ENCODE results near the gene TSPYL1. TPM values are rescaled to one million over a fixed set of nuclear protein-coding genes. Genes with fewer than 3 reads are reported as not detected.

TSPYL1 gene
- total and polyA plus RNA-seq, 2 of the 8 experiments (the other 6 are each of a cell fraction or from before 2014, with no cell fraction given): 33.2 to 79.1 TPM

DNA sequence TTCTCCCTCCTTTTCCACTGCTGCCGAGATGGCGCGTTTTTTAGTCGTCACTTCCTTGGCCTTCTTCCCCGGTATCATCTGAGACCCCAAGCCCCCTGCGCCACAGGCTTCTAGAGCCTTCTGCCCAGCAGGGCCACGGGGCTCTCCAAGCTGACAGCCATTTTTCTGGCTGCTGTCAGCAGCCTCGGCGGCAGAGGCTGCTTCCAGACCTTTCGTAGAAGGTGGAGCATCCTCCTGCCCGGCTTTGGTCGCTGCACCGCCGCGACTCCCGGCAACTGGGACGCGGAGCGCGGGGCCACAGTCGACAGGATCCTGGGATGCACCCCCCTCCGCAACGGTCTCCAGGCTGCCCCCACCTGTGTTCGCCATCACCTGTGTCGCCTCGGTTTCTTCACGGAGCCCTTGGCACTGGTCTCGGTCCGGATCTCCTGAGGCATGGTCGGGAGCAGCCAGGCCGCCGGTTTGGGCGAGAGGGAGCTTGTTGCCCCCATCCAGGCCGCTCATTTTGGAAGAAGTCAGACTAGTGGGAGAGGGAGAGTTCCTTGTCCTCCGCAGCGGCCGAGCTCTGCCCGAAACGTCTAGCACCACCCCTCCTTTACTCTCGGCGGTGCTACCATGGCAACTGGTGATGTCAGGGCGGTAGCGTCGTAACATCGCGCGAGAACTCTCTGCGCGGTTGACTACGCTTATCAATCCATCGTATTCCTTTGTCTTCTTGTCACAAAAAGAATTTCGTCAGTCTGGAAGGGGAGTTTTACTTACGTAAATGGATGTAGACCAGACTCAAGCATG, 26.0 kb downstream of the TSPYL1 start, which contains the start of gene TSPYL4:
Gene TSPYL4, minus strand, starts transcription at position 571 of the 792 bp plus-strand sequence. Its CDS starts 67 bp downstream, at position 504.
- H3K18ac ChIP-seq (ENCODE audit: extremely low read depth, low read length): peak within 1 kb of the TSS; percentile 55
- peak within 1 kb of the TSS; percentile 74 for H3K27ac ChIP-seq (ENCODE audit: low read depth, low read length)
- peak within 1 kb of the TSS; percentile 60; the same call in 1 of the 2 replicates for H2BK5ac ChIP-seq (ENCODE audit: low read depth, low read length)
- H2BK15ac ChIP-seq (ENCODE audit: low read length): no peak within 1 kb of the TSS; the same call in 1 of the 2 replicates
- H3K14ac ChIP-seq (ENCODE audit: insufficient read length): no peak within 1 kb of the TSS
- H3K23ac ChIP-seq (ENCODE audit: insufficient read length): no peak within 1 kb of the TSS
- ChIA-PET CTCF (ENCODE audit: partially characterized antibody) (interaction anchor here (0.6 to 2.1 kb wide), 8 partner anchors 13 to 359 kb away, joined by 3 to 12 read pairs (median 5); no protein-coding TSS in a partner anchor), POLR2A (ENCODE audit: partially characterized antibody) (interaction anchor here (0.6 to 5.7 kb wide), 16 partner anchors 8 to 429 kb away, joined by 3 to 47 read pairs (median 3); partner anchors contain the start of genes RSPH4A and TSPYL1)
- H3K56ac ChIP-seq (replicated peaks; ENCODE audit: insufficient read length, low read depth, low read length): no peak within 1 kb of the TSS
- H3K79me1 ChIP-seq (ENCODE audit: low read depth, low read length): peaks cover 14% of the 10 kb centered on the region; the same call in 1 of the 2 replicates
- H3K27me3 ChIP-seq (replicated peaks in 1 of 4; ENCODE audit: control insufficient read depth in 3 of 4, extremely low read depth in 1 of 4, insufficient read depth in 3 of 4, low read length in 3 of 4): no peaks in the 10 kb centered on the region
- peak within 1 kb of the TSS; percentile 35; the same call in 1 of the 2 replicates for H2BK12ac ChIP-seq (ENCODE audit: low read depth, low read length)
- H2BK120ac ChIP-seq (replicated peaks; ENCODE audit: low read depth, low read length): no peak within 1 kb of the TSS
- H4K8ac ChIP-seq (ENCODE audit: extremely low read depth, insufficient read depth, low read length): peak within 1 kb of the TSS; percentile 94
- DNase-seq (ENCODE audit: low read depth in 1 of 2, low spot score in 2 of 2) (peak; percentile 71 to 92), FAIRE-seq (peak; percentile 89)
- peaks cover 0 to 3% (median 0%) of the 10 kb centered on the region in 4 experiments; a peak in 1 of 8 replicates for H3K36me3 ChIP-seq (ENCODE audit: control insufficient read depth in 2 of 4, insufficient read depth in 4 of 4, low read length in 3 of 4)
- no peaks in the 10 kb centered on the region for H3K9me3 ChIP-seq (ENCODE audit: insufficient read depth in 2 of 2, low read depth in 1 of 2, low read length in 1 of 2)
- H2AK5ac ChIP-seq (ENCODE audit: low read depth, low read length): no peak within 1 kb of the TSS
- peaks cover 7 to 21% (median 18%) of the 10 kb centered on the region in 4 experiments for H3K4me1 ChIP-seq (replicated peaks in 1 of 4; ENCODE audit: control insufficient read depth in 3 of 4, insufficient read depth in 4 of 4, low read length in 3 of 4)
- peak within 1 kb of the TSS; percentile 81 to 95 (median 88) for H3K4me3 ChIP-seq (ENCODE audit: extremely low read depth in 1 of 4, insufficient read depth in 2 of 4, low read depth in 3 of 4, low read length in 4 of 4)
- H3K9ac ChIP-seq (replicated peaks in 1 of 4; ENCODE audit: extremely low read depth in 1 of 4, low read depth in 3 of 4, low read length in 3 of 4): peak within 1 kb of the TSS; percentile 86 to 95 (median 90)
- 3% methylated on average over 53 of the region's 53 CpGs; no CpG with 5 or more reads in 1 of the 2 experiments for WGBS, 2 experiments (ENCODE audit: extremely low coverage in 1 of 2, insufficient coverage in 1 of 2, insufficient read length in 1 of 2, insufficient replicate concordance in 2 of 2, low coverage in 1 of 2, low lambda C conversion rate in 2 of 2, missing lambda C conversion rate in 1 of 2)
- H3K23me2 ChIP-seq (ENCODE audit: low read depth, low read length): peaks cover 9% of the 10 kb centered on the region; the same call in 1 of the 2 replicates
- peak within 1 kb of the TSS; percentile 81 to 91 for H3K4me2 ChIP-seq (ENCODE audit: insufficient read depth in 1 of 2, low read depth in 2 of 2, low read length in 2 of 2)
- peaks cover 0 to 47% of the 10 kb centered on the region in 2 experiments; a peak in 2 of 4 replicates for H3K79me2 ChIP-seq (ENCODE audit: control insufficient read depth in 1 of 2, insufficient read depth in 2 of 2, low read length in 2 of 2)
- H4K5ac ChIP-seq (ENCODE audit: insufficient read length, low read depth, low read length): peak within 1 kb of the TSS; percentile 31
- H4K20me1 ChIP-seq (replicated peaks in 1 of 2; ENCODE audit: control insufficient read depth in 1 of 2, insufficient read depth in 2 of 2, low read length in 2 of 2): no peaks in the 10 kb centered on the region
- H4K91ac ChIP-seq (replicated peaks; ENCODE audit: insufficient read length, low read length): peak within 1 kb of the TSS; percentile 29
- no peak within 1 kb of the TSS for H3K4ac ChIP-seq (replicated peaks; ENCODE audit: insufficient read length, low read depth, low read length)
- H2AFZ ChIP-seq (ENCODE audit: low read length): peak within 1 kb of the TSS; percentile 45
- H2BK20ac ChIP-seq (ENCODE audit: low read length): no peak within 1 kb of the TSS
- TF ChIP-seq CEBPB (IDR thresholded peaks at IDR 0.05; ENCODE audit: low read depth, low read length) (0 out of 2 replicates have a peak, but pooled peaks have one; percentile 43), RAD21 (IDR thresholded peaks at IDR 0.05 in 1 of 2, conservative IDR thresholded peaks at IDR 0.05 in 1 of 2; ENCODE audit: low read depth in 2 of 2, low read length in 2 of 2) (no peak), EZH2 (IDR thresholded peaks at IDR 0.05; ENCODE audit: low read depth, low read length, severe bottlenecking) (no peak), KDM5A (IDR thresholded peaks at IDR 0.05; ENCODE audit: low read length) (0 out of 2 replicates have a peak, but pooled peaks have one; percentile 66), GTF2F1 (IDR thresholded peaks at IDR 0.05; ENCODE audit: borderline replicate concordance, low read depth, low read length) (no peak), SIN3A (conservative IDR thresholded peaks at IDR 0.05 in 1 of 2, IDR thresholded peaks at IDR 0.05 in 1 of 2; ENCODE audit: low read depth in 1 of 2, low read length in 2 of 2) (peak; percentile 65 to 84; a peak in 3 of 4 replicates), BACH1 (IDR thresholded peaks at IDR 0.05; ENCODE audit: low read length) (no peak)
- TF ChIP-seq, protein P1, sequence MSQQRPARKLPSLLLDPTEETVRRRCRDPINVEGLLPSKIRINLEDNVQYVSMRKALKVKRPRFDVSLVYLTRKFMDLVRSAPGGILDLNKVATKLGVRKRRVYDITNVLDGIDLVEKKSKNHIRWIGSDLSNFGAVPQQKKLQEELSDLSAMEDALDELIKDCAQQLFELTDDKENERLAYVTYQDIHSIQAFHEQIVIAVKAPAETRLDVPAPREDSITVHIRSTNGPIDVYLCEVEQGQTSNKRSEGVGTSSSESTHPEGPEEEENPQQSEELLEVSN (IDR thresholded peaks at IDR 0.05): peak; percentile 94
- TF ChIP-seq, protein P2, sequence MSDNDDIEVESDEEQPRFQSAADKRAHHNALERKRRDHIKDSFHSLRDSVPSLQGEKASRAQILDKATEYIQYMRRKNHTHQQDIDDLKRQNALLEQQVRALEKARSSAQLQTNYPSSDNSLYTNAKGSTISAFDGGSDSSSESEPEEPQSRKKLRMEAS (IDR thresholded peaks at IDR 0.05): peak; percentile 87

Data from H1 (cell line).